K562 (cell line): ENCODE results near the gene TTC5. TPM values are rescaled to one million over a fixed set of nuclear protein-coding genes. Genes with fewer than 3 reads are reported as not detected.

Experiments
- ATF7 ChIP-seq: fragments of 450-650 bp; IDR thresholded peaks from 2 replicates; pipeline ENCODE4 v1.7.1; 2014; ENCODE audit warnings: mild to moderate bottlenecking, moderate library complexity
- BCLAF1 ChIP-seq, 2 experiments: fragments of 450-650 bp in 1 of 2; IDR thresholded peaks; 2 replicates each; pipeline ENCODE4 v1.6.1; 2011 to 2017; ENCODE audit warnings: low read depth in 2 of 2, antibody characterized with exemption in 1 of 2, borderline replicate concordance in 1 of 2, low read length in 1 of 2, mild to moderate bottlenecking in 1 of 2, mixed read lengths in 1 of 2; ENCODE audit not compliant: control insufficient read depth in 1 of 2
- CHD1 ChIP-seq: fragments of 200-600 bp; sonication (generic); IDR thresholded peaks from one replicate; pipeline ENCODE4 v1.6.1; 2012; ENCODE audit warnings: mild to moderate bottlenecking, moderate library complexity, low read length, inconsistent platforms
- CUX1 ChIP-seq: fragments of 200-800 bp; sonication (Bioruptor generic); IDR thresholded peaks from 2 replicates; pipeline ENCODE4 v1.6.1; 2016; ENCODE audit warnings: missing genetic modification characterization, missing compliant biosample characterization
- KDM5B ChIP-seq: fragments of 200-600 bp; sonication (generic); IDR thresholded peaks from 2 replicates; pipeline ENCODE4 v1.6.1; 2012; ENCODE audit warnings: low read depth, mild to moderate bottlenecking, moderate library complexity, low read length, control low read depth, inconsistent platforms; ENCODE audit not compliant: insufficient replicate concordance
- MAFG ChIP-seq: fragments of 450-650 bp; conservative IDR thresholded peaks from 2 replicates; pipeline ENCODE4 v1.6.1; 2016; ENCODE audit warnings: missing genetic modification characterization, missing compliant biosample characterization
- MAZ ChIP-seq, 2 experiments: fragments of 450-650 bp in 1 of 2; sonication (generic) in 1 of 2; formaldehyde crosslinking; IDR thresholded peaks in 1 of 2; conservative IDR thresholded peaks in 1 of 2; 2 replicates each; pipeline versions ENCODE4 v1.4.0 to v1.5.0; 2020; ENCODE audit warnings: mild to moderate bottlenecking in 1 of 2, missing genetic modification reagents in 1 of 2
- MBD2 ChIP-seq: sonication (generic); IDR thresholded peaks from 2 replicates; pipeline ENCODE4 v1.6.1; 2016; ENCODE audit warnings: low read depth, borderline replicate concordance
- PCBP2 ChIP-seq: fragments of 200-400 bp; formaldehyde crosslinking; IDR thresholded peaks from 2 replicates; pipeline ENCODE4 v1.6.1; 2018; ENCODE audit warnings: low read length, low read depth, mild to moderate bottlenecking, moderate library complexity; ENCODE audit not compliant: poor library complexity, severe bottlenecking
- RCOR1 ChIP-seq, 2 experiments: IDR thresholded peaks; 2 replicates each; pipeline ENCODE4 v1.6.1; 2012; ENCODE audit warnings: low read depth in 2 of 2, low read length in 2 of 2, borderline replicate concordance in 1 of 2, improper control_type of control experiment in 1 of 2
- SIN3B ChIP-seq: fragments of 450-650 bp; IDR thresholded peaks from 2 replicates; pipeline ENCODE4 v1.6.1; 2017; ENCODE audit warnings: low read depth, mild to moderate bottlenecking, moderate library complexity
- SRSF7 ChIP-seq: fragments of 200-400 bp; formaldehyde crosslinking; optimal IDR thresholded peaks from 2 replicates; pipeline ENCODE3; 2017; ENCODE audit warnings: mild to moderate bottlenecking, low read depth, low read length
- TAF7 ChIP-seq: fragments of 450-650 bp; IDR thresholded peaks from 2 replicates; pipeline ENCODE4 v1.6.1; 2016; ENCODE audit warnings: missing genetic modification characterization, missing compliant biosample characterization
- USF1 ChIP-seq: sonication (generic); formaldehyde crosslinking; IDR thresholded peaks from 2 replicates; pipeline ENCODE4 v1.9.0; 2022; ENCODE audit warnings: mild to moderate bottlenecking, missing genetic modification reagents
- ZKSCAN1 ChIP-seq: fragments of 150-350 bp; IDR thresholded peaks from 2 replicates; pipeline ENCODE4 v1.6.1; 2016; ENCODE audit warnings: low read depth, low read length
- ZNF184 ChIP-seq: sonication (generic); formaldehyde crosslinking; IDR thresholded peaks from 2 replicates; pipeline ENCODE4 v1.5.0; 2020; ENCODE audit warnings: missing genetic modification reagents
- polyA plus RNA-seq, 8 experiments: library from polyadenylated mRNA; depleted of rRNA in 4 of 8; stranded (reverse) in 5 of 8; unstranded in 3 of 8; fragments of >200 nt; fragmentation: Nextera tagmentation in 2 of 8; fragmentation: Illumina TruSeq in 1 of 8; extraction: Ambion mirVana in 2 of 8; extraction: Trizol in 1 of 8; gene quantifications; 2 replicates each; pipeline versions ENCODE4 v1.2.1 to v1.2.3, GENCODE V29; 2011 to 2014; ENCODE audit warnings: inconsistent platforms in 1 of 8, missing spikeins in 1 of 8
- total RNA-seq, 7 experiments: library from RNA; depleted of rRNA in 6 of 7; stranded (reverse); fragments of >200 nt in 6 of 7; fragmentation: Illumina TruSeq in 2 of 7; extraction: Trizol in 2 of 7; gene quantifications; 2 replicates each; pipeline versions ENCODE4 v1.2.1 to v1.2.3, GENCODE V29; 2011 to 2021; ENCODE audit warnings: low replicate concordance in 1 of 7

TTC5 gene
- total and polyA plus RNA-seq, 9 of the 15 experiments (the other 6 are each of a cell fraction or from before 2014, with no cell fraction given) = 4.8 to 17.1 (median 7.5) TPM

- TF ChIP-seq BCLAF1 (IDR thresholded peaks at IDR 0.05; ENCODE audit: borderline replicate concordance in 1 of 2, control insufficient read depth in 1 of 2, low read depth in 2 of 2, low read length in 1 of 2) = peak in 1 of 2 experiments; percentile 92; a peak in 1 of 4 replicates
- TF ChIP-seq CHD1 = no peak
- no peak for TF ChIP-seq CUX1
- TF ChIP-seq TAF7 (tag) = 0 out of 2 replicates have a peak, but pooled peaks have one; percentile 15
- TF ChIP-seq SRSF7 = no peak
- TF ChIP-seq MBD2 = peak; percentile 23; the same call in 1 of the 2 replicates
- 0 out of 2 replicates have a peak, but pooled peaks have one; percentile 13 for TF ChIP-seq ZKSCAN1
- peak; percentile 99 for TF ChIP-seq ATF7
- no peak for TF ChIP-seq ZNF184 (CRISPR knock-in tag)
- peak in 1 of 2 experiments; percentile 72 for TF ChIP-seq MAZ (CRISPR knock-in tag; conservative IDR thresholded peaks at IDR 0.05 in 1 of 2, IDR thresholded peaks at IDR 0.05 in 1 of 2)
- peak; percentile 58 for TF ChIP-seq KDM5B
- peak; percentile 78 for TF ChIP-seq SIN3B
- TF ChIP-seq PCBP2 = no peak
- no peak for TF ChIP-seq MAFG
- TF ChIP-seq RCOR1 (IDR thresholded peaks at IDR 0.05; ENCODE audit: borderline replicate concordance in 1 of 2, low read depth in 2 of 2, low read length in 2 of 2) = 0 out of 4 replicates have a peak, but pooled peaks of 1 of the 2 experiments have one; percentile 22
- TF ChIP-seq USF1 (CRISPR knock-in tag) = 0 out of 2 replicates have a peak, but pooled peaks have one; percentile 23
Observed at GRCh38 chr14:20343092-20343861, 37.5 kb upstream of the TTC5 start, which contains the start of gene PARP2 (continued).
